A549 (cell line): ENCODE data around the gene HABP2. TPM values are rescaled to one million over a fixed set of nuclear protein-coding genes. Genes with fewer than 3 reads are reported as not detected.

Experiments
- ATAC-seq, 2 experiments: fragments of 200-7000 bp in 1 of 2; fragments of >200 bp in 1 of 2; cut with Nextera tagmentation in 1 of 2; cut with Tn5 transposase in 1 of 2; 3 replicates each; pipeline versions ENCODE4 v1.8.0 to v1.9.1; 2018 to 2020; ENCODE audit warnings: mild to moderate bottlenecking in 1 of 2, moderate library complexity in 1 of 2
- CTCF ChIA-PET: fragments of 300-600 bp; sonication (Branson Sonifier 250); formaldehyde crosslinking; extraction: SDS; loops from one replicate; lab custom pipeline; 2021; ENCODE audit warnings: antibody characterized with exemption, inconsistent platforms; lab: Yijun Ruan, JAX
- POLR2A ChIA-PET: fragments of 350-600 bp; formaldehyde crosslinking; extraction: SDS; loops from one replicate; lab custom pipeline; 2021; ENCODE audit warnings: antibody characterized with exemption, inconsistent platforms; lab: Yijun Ruan, JAX
- DNase-seq, 2 experiments: peaks; one replicate each; pipeline versions ENCODE4 v3.0.0 to v3.0.0-alpha.2; 2011 to 2016; ENCODE audit warnings: low read depth in 1 of 2, low spot score in 1 of 2
- FAIRE-seq: peaks from 2 replicates; lab custom pipeline; 2011; peaks lifted over from hg19 to GRCh38; lab: Jason Lieb, UNC
- H3K27ac ChIP-seq, 2 experiments: fragments of >200 bp; sonication (Bioruptor Twin); formaldehyde crosslinking; 3 replicates each; pipeline ENCODE4 v1.5.1; 2016 to 2017
- H3K4me1 ChIP-seq: fragments of >200 bp; sonication (Bioruptor Twin); formaldehyde crosslinking; 3 replicates; pipeline ENCODE4 v1.6.1; 2016
- H3K4me2 ChIP-seq: fragments of >200 bp; sonication (Bioruptor Twin); formaldehyde crosslinking; 3 replicates; pipeline ENCODE4 v1.6.1; 2016
- H3K4me3 ChIP-seq: fragments of >200 bp; sonication (Bioruptor Twin); formaldehyde crosslinking; 3 replicates; pipeline ENCODE4 v1.5.1; 2016
- H3K9me3 ChIP-seq: fragments of >200 bp; sonication (Bioruptor Twin); formaldehyde crosslinking; 3 replicates; pipeline ENCODE4 v1.6.1; 2016
- CBX8 ChIP-seq: fragments of 200-600 bp; sonication (generic); IDR thresholded peaks from 2 replicates; pipeline ENCODE4 v1.6.1; 2016
- CEBPB ChIP-seq, 2 experiments: fragments of >200 bp in 1 of 2; sonication (Bioruptor Twin) in 1 of 2; formaldehyde crosslinking in 1 of 2; IDR thresholded peaks; 2 replicates each; pipeline ENCODE4 v1.6.1; 2012 to 2016
- CHD2 ChIP-seq: fragments of 150-350 bp; IDR thresholded peaks from 2 replicates; pipeline ENCODE4 v1.6.1; 2014; ENCODE audit warnings: low read length; ENCODE audit not compliant: partially characterized antibody
- CTCF ChIP-seq: fragments of >200 bp; sonication (Bioruptor Twin); formaldehyde crosslinking; IDR thresholded peaks from 3 replicates; pipeline ENCODE4 v1.5.1; 2016
- EHF ChIP-seq: fragments of 250-450 bp; sonication (Bioruptor Pico); IDR thresholded peaks from 2 replicates; pipeline ENCODE4 v1.5.0; 2020; ENCODE audit warnings: mild to moderate bottlenecking
- EHMT2 ChIP-seq: fragments of 200-600 bp; sonication (generic); IDR thresholded peaks from 2 replicates; pipeline ENCODE4 v1.6.1; 2016; ENCODE audit warnings: antibody characterized with exemption, low read depth, mild to moderate bottlenecking, moderate library complexity
- ELK1 ChIP-seq: fragments of 150-350 bp; IDR thresholded peaks from 2 replicates; pipeline ENCODE4 v1.6.1; 2014; ENCODE audit warnings: low read depth, mild to moderate bottlenecking, low read length
- ESRRA ChIP-seq: fragments of 150-350 bp; IDR thresholded peaks from 2 replicates; pipeline ENCODE4 v1.6.1; 2014; ENCODE audit warnings: mild to moderate bottlenecking, low read length, borderline replicate concordance
- FOSL2 ChIP-seq, 2 experiments: fragments of 450-650 bp in 1 of 2; fragments of >200 bp in 1 of 2; sonication (Bioruptor Twin) in 1 of 2; formaldehyde crosslinking; IDR thresholded peaks; 2 replicates each; pipeline versions ENCODE4 v1.5.0 to v1.6.1; 2016 to 2020; ENCODE audit warnings: mild to moderate bottlenecking in 1 of 2, moderate library complexity in 1 of 2
- FOXS1 ChIP-seq: fragments of 250-450 bp; sonication (Bioruptor Pico); IDR thresholded peaks from 2 replicates; pipeline ENCODE4 v1.5.0; 2020; ENCODE audit warnings: mild to moderate bottlenecking, moderate library complexity
- HDAC2 ChIP-seq: fragments of 200-600 bp; sonication (generic); IDR thresholded peaks from 2 replicates; pipeline ENCODE4 v1.6.1; 2016
- HEYL ChIP-seq: fragments of 250-450 bp; sonication (Bioruptor Pico); IDR thresholded peaks from 2 replicates; pipeline ENCODE4 v1.8.0; 2021; ENCODE audit warnings: mild to moderate bottlenecking, moderate library complexity
- HOXB5 ChIP-seq: fragments of 250-450 bp; sonication (Bioruptor Pico); IDR thresholded peaks from 2 replicates; pipeline ENCODE4 v1.5.0; 2020; ENCODE audit warnings: mild to moderate bottlenecking, moderate library complexity
- JUN ChIP-seq, 2 experiments: fragments of >200 bp; sonication (Bioruptor Twin); formaldehyde crosslinking; IDR thresholded peaks; 2 replicates in 1 of 2; 3 replicates in 1 of 2; pipeline ENCODE4 v1.6.1; 2016 to 2017
- MAFK ChIP-seq: fragments of 450-650 bp; IDR thresholded peaks from 2 replicates; pipeline ENCODE4 v1.6.1; 2014; ENCODE audit not compliant: partially characterized antibody
- MAZ ChIP-seq: fragments of 150-350 bp; IDR thresholded peaks from 2 replicates; pipeline ENCODE4 v1.6.1; 2014; ENCODE audit warnings: antibody characterized with exemption, low read depth, low read length, borderline replicate concordance
- NFE2L2 ChIP-seq: fragments of 150-350 bp; conservative IDR thresholded peaks from 2 replicates; pipeline ENCODE4 v1.6.1; 2014; ENCODE audit warnings: low read length
- PBX3 ChIP-seq: IDR thresholded peaks from 2 replicates; pipeline ENCODE4 v1.6.1; 2012
- PHF8 ChIP-seq: fragments of 200-600 bp; sonication (generic); IDR thresholded peaks from 2 replicates; pipeline ENCODE4 v1.6.1; 2016; ENCODE audit warnings: low read depth, mild to moderate bottlenecking, antibody characterized with exemption, moderate library complexity, borderline replicate concordance
- RARB ChIP-seq: fragments of 250-450 bp; sonication (Bioruptor Pico); IDR thresholded peaks from 2 replicates; pipeline ENCODE4 v1.8.0; 2021; ENCODE audit warnings: mild to moderate bottlenecking, moderate library complexity
- RFX5 ChIP-seq: fragments of 450-650 bp; IDR thresholded peaks from 2 replicates; pipeline ENCODE4 v1.7.1; 2014; ENCODE audit warnings: antibody characterized with exemption, mild to moderate bottlenecking, moderate library complexity
- RNF2 ChIP-seq: fragments of 200-600 bp; sonication (generic); IDR thresholded peaks from 2 replicates; pipeline ENCODE4 v1.6.1; 2016; ENCODE audit warnings: low read depth, mild to moderate bottlenecking, antibody characterized with exemption, moderate library complexity, borderline replicate concordance
- WGBS: methylation state at CpG from one replicate; pipeline ENCODE4 v1.1.6; 2017; ENCODE audit errors: missing lambda C conversion rate; 5-methylcytosine and 5-hydroxymethylcytosine counted together
- polyA plus RNA-seq, 4 experiments: library from polyadenylated mRNA; depleted of rRNA in 3 of 4; stranded (reverse); fragments of >200 nt; fragmentation: RNase III in 1 of 4; extraction: RNeasy Plus Mini Kit Qiagen cat#74134 plus additional on column Dnase treatment in 1 of 4; gene quantifications; 2 replicates in 3 of 4; 3 replicates in 1 of 4; pipeline ENCODE4 v1.2.3, GENCODE V29; 2011 to 2017

Gene HABP2
- polyA plus RNA-seq, 2 of the 4 experiments (the other 2 are of a cell fraction) = 0.17 to 0.97 TPM

GRCh38 chr10:113550365-113550764 is 2.5 kb upstream of the HABP2 start:
- WGBS = 68% methylated on average over 6 of the region's 6 CpGs

GRCh38 chr10:113552014-113552413 is 839 bp upstream of the HABP2 start:
- Histone ChIP-seq H3K4me3 (no peak overlapping the region), H3K9me3 (no peaks in the 10 kb centered on the region), H3K4me1 (peaks cover 22% of the 10 kb centered on the region), H3K27ac (no peak overlapping the region), H3K4me2 (no peak overlapping the region)
- FAIRE-seq (no peak), DNase-seq (no peak), ATAC-seq (no peak)
- TF ChIP-seq RNF2 = no peak
- no peak for TF ChIP-seq FOXS1
- TF ChIP-seq CEBPB (IDR thresholded peaks at IDR 0.05) = no peak
- TF ChIP-seq EHMT2 = no peak
- TF ChIP-seq MAZ = no peak
- TF ChIP-seq CHD2 = no peak
- POLR2A ChIA-PET = no interaction called here
- 69% methylated on average over 3 of the region's 3 CpGs for WGBS
- CTCF ChIA-PET = no interaction called here

More at GRCh38 chr10:113550365-113550764, 2.5 kb upstream of the HABP2 start:
- DNase-seq (no peak), ATAC-seq (no peak)
- no peaks in the 10 kb centered on the region for H3K9me3 ChIP-seq
- CTCF ChIA-PET = no interaction called here
- TF ChIP-seq RARB (CRISPR knock-in tag) (no peak), FOSL2 (IDR thresholded peaks at IDR 0.05) (no peak), FOSL2 (CRISPR knock-in tag; IDR thresholded peaks at IDR 0.05) (no peak), FOXS1 (no peak), RFX5 (no peak), MAZ (no peak), EHMT2 (no peak), HDAC2 (no peak), EHF (CRISPR knock-in tag) (no peak), MAFK (no peak), ELK1 (no peak), CTCF (no peak), ESRRA (no peak), HEYL (no peak), JUN (IDR thresholded peaks at IDR 0.05) (no peak), PHF8 (no peak), PBX3 (no peak), RNF2 (no peak), HOXB5 (CRISPR knock-in tag) (no peak), NFE2L2 (no peak), CBX8 (no peak)
- TF ChIP-seq, all 56 proteins: peak for 0
- H3K4me2 ChIP-seq = no peak overlapping the region
- no peak overlapping the region for H3K27ac ChIP-seq
- no peak for FAIRE-seq
- no peak overlapping the region for H3K4me3 ChIP-seq
- POLR2A ChIA-PET = no interaction called here
- peaks cover 20% of the 10 kb centered on the region for H3K4me1 ChIP-seq
